ENCODE measurements around the gene CAMK4. TPM values are rescaled to one million over a fixed set of nuclear protein-coding genes. Genes with fewer than 3 reads are reported as not detected.
"Not testable (repeated sequence)": the region's sequence is repeated elsewhere in the genome, so short reads cannot be mapped to it uniquely, and the experiment has no call there.

The CAMK4 gene
- total and polyA plus RNA-seq, 2 of the 8 experiments (the other 6 are each of a cell fraction or from before 2014, with no cell fraction given): 1.8 to 8.3 TPM

DNA sequence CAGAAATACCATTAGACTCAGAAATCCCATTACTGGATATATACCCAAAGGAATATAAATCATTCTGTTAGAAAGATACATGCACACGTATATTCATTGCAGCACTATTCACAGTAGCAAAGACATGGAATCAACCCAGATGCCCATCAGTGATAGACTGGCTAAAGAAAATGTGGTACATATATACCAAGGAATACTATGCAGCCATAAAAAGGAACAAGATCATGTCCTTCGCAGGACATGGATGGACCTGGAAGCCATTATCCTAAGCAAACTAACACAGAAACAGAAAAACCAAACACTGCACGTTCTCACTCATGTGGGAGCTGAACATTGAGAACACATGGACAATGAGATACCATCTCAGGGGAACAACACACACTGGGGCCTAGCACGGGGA, 33.4 kb downstream of the CAMK4 start:
- H3K9me3 ChIP-seq (ENCODE audit: insufficient read depth in 2 of 2, low read depth in 1 of 2, low read length in 1 of 2); H2BK12ac ChIP-seq (ENCODE audit: low read depth, low read length); H3K79me2 ChIP-seq (ENCODE audit: control insufficient read depth in 1 of 2, insufficient read depth in 2 of 2, low read length in 2 of 2); H2BK120ac ChIP-seq (replicated peaks; ENCODE audit: low read depth, low read length); H3K14ac ChIP-seq (ENCODE audit: insufficient read length); H3K27ac ChIP-seq (ENCODE audit: low read depth, low read length); DNase-seq (ENCODE audit: low read depth in 1 of 2, low spot score in 2 of 2); H2AFZ ChIP-seq (ENCODE audit: low read length); H3K18ac ChIP-seq (ENCODE audit: extremely low read depth, low read length); H4K91ac ChIP-seq (replicated peaks; ENCODE audit: insufficient read length, low read length); H2AK5ac ChIP-seq (ENCODE audit: low read depth, low read length); H4K20me1 ChIP-seq (replicated peaks in 1 of 2; ENCODE audit: control insufficient read depth in 1 of 2, insufficient read depth in 2 of 2, low read length in 2 of 2); H3K4ac ChIP-seq (replicated peaks; ENCODE audit: insufficient read length, low read depth, low read length); H3K4me3 ChIP-seq (ENCODE audit: extremely low read depth in 1 of 4, insufficient read depth in 2 of 4, low read depth in 3 of 4, low read length in 4 of 4); H3K27me3 ChIP-seq (replicated peaks in 1 of 4; ENCODE audit: control insufficient read depth in 3 of 4, extremely low read depth in 1 of 4, insufficient read depth in 3 of 4, low read length in 3 of 4); FAIRE-seq; H3K4me2 ChIP-seq (ENCODE audit: insufficient read depth in 1 of 2, low read depth in 2 of 2, low read length in 2 of 2); H2BK5ac ChIP-seq (ENCODE audit: low read depth, low read length); H3K4me1 ChIP-seq (replicated peaks in 1 of 4; ENCODE audit: control insufficient read depth in 3 of 4, insufficient read depth in 4 of 4, low read length in 3 of 4); H2BK20ac ChIP-seq (ENCODE audit: low read length); H4K8ac ChIP-seq (ENCODE audit: extremely low read depth, insufficient read depth, low read length); H2BK15ac ChIP-seq (ENCODE audit: low read length); H3K23me2 ChIP-seq (ENCODE audit: low read depth, low read length); H4K5ac ChIP-seq (ENCODE audit: insufficient read length, low read depth, low read length); H3K23ac ChIP-seq (ENCODE audit: insufficient read length); H3K79me1 ChIP-seq (ENCODE audit: low read depth, low read length); H3K9ac ChIP-seq (replicated peaks in 1 of 4; ENCODE audit: extremely low read depth in 1 of 4, low read depth in 3 of 4, low read length in 3 of 4); POLR2A ChIA-PET (ENCODE audit: partially characterized antibody); H3K56ac ChIP-seq (replicated peaks; ENCODE audit: insufficient read length, low read depth, low read length); H3K36me3 ChIP-seq (ENCODE audit: control insufficient read depth in 2 of 4, insufficient read depth in 4 of 4, low read length in 3 of 4): not testable (repeated sequence)
- WGBS, 2 experiments (ENCODE audit: extremely low coverage in 1 of 2, insufficient coverage in 1 of 2, insufficient read length in 1 of 2, insufficient replicate concordance in 2 of 2, low coverage in 1 of 2, low lambda C conversion rate in 2 of 2, missing lambda C conversion rate in 1 of 2): 80% methylated on average over 4 of the region's 4 CpGs; no CpG with 5 or more reads in 1 of the 2 experiments
- CTCF ChIA-PET (ENCODE audit: partially characterized antibody): interaction anchor here (0.6 kb wide), 1 partner anchor 707 kb away, joined by 3 read pairs; no protein-coding TSS in a partner anchor

All from H1 (cell line).